AG09309 (cell line): Measurements from ENCODE around the gene KCTD10.

Experiments used
- DNase-seq: peaks from one replicate; pipeline ENCODE4 v3.0.0-alpha.2; 2010; ENCODE audit warnings: low read depth
- H3K4me3 ChIP-seq: 2 replicates; pipeline ENCODE4 v1.5.1; 2011; ENCODE audit warnings: mild to moderate bottlenecking, low read depth, low read length, moderate library complexity; ENCODE audit not compliant: control insufficient read depth
- CTCF ChIP-seq: IDR thresholded peaks from 2 replicates; pipeline ENCODE4 v1.5.1; 2011; ENCODE audit warnings: mild to moderate bottlenecking, low read depth, low read length, inconsistent platforms; ENCODE audit not compliant: insufficient read depth, control insufficient read depth; ENCODE audit errors: missing control alignments

The KCTD10 gene

GRCh38 chr12:109477185-109477962 is at the start of gene KCTD10, which contains the start of gene UBE3B:
TSS of gene KCTD10 (minus strand) at chr12:109477300. CDS start at chr12:109477262, 38 bp downstream.
TSS of gene UBE3B (plus strand) at chr12:109477634. CDS start at chr12:109483552, 5,918 bp downstream.
- peak; percentile 72 for DNase-seq
- peak within 1 kb of the TSS; percentile 90 for H3K4me3 ChIP-seq
- no peak for TF ChIP-seq CTCF

GRCh38 chr12:109525279-109525585 is 48.1 kb upstream of the KCTD10 start:
- no peak for DNase-seq
- no peak overlapping the region for H3K4me3 ChIP-seq
- no peak for TF ChIP-seq CTCF

- DNase-seq: no peak
- H3K4me3 ChIP-seq: no peak overlapping the region
- no peak for TF ChIP-seq CTCF
Measured at GRCh38 chr12:109524466-109525278, 47.6 kb upstream of the KCTD10 start.

GRCh38 chr12:109523504-109523903 is 46.4 kb upstream of the KCTD10 start:
- no peak overlapping the region for H3K4me3 ChIP-seq
- no peak for DNase-seq
- TF ChIP-seq CTCF: no peak

GRCh38 chr12:109523071-109523470 is 46.0 kb upstream of the KCTD10 start:
- DNase-seq: no peak
- no peak for TF ChIP-seq CTCF
- H3K4me3 ChIP-seq: no peak overlapping the region

GRCh38 chr12:109521831-109522230 is 44.7 kb upstream of the KCTD10 start:
- no peak overlapping the region for H3K4me3 ChIP-seq
- DNase-seq: no peak
- no peak for TF ChIP-seq CTCF
